ENCODE results near the gene CACTIN.
"Not testable (repeated sequence)": the region's sequence is repeated elsewhere in the genome, so short reads cannot be mapped to it uniquely, and the experiment has no call there.

The CACTIN gene

DNA sequence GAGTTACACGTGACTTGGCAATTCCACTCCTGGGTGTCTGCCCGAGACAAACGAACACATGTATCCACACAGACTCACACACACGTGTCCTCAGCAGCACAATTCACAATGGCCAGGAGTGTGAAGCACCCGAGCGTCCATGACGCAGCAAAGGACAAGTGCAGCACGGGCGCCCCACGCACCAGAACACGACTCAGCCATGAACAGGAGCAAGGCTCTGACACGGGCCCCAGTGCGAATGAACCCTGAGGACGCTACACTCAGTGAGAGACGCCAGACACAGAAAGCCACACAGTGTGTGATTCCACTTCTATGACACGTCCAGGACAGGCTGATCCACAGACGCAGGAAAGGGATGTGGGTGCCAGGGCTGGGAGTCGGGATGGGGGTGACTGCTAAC is 37.2 kb upstream of the CACTIN start:
- no peak for DNase-seq (ENCODE audit: low read depth in 2 of 2, low spot score in 1 of 2)

- no peak for DNase-seq (ENCODE audit: low read depth in 2 of 2, low spot score in 1 of 2)
These were observed 35.0 kb upstream of the CACTIN start for GRCh38 chr19:3661284-3662238.

DNA sequence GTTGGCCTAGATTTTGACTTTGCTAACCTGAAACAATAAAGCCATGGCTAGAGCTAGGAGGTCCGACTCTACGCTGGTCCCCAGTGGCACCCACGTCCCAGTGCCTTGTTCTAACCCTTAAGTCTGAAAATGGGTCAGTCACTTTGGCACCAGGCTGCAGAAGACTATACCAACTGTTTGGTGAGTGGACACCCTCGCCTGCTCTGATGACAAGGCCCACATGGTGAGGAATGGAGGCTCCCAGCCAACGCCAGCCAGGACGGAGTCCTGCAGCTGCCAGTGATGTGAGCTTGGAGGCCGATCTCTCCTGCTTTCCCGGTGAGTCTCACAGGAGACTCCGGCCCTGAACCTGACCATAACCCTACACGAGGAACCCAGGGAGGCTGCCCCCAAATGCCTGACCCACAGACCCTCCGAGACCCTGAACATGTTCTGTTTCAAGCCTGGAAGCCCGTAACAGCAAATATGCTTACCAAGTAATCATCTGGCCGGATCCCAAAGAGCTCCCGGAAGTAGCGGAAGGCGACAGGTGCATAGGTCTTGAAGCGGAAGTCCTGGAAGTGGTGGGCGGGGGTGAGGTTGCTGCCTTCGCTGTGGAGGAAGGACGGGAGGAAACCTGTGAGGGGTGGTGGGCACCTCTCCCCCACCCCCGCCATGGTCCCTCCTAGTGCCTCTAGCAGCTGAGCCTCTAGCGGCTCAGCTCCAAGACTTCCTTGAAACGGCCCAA is 34.1 kb upstream of the CACTIN start:
- DNase-seq (ENCODE audit: low read depth in 2 of 2, low spot score in 1 of 2), result no peak

GRCh38 chr19:3659746-3660112 is 33.1 kb upstream of the CACTIN start:
- no peak for DNase-seq (ENCODE audit: low read depth in 2 of 2, low spot score in 1 of 2)

GRCh38 chr19:3658870-3659745 is 32.5 kb upstream of the CACTIN start:
- DNase-seq (ENCODE audit: low read depth in 2 of 2, low spot score in 1 of 2), result no peak

DNA sequence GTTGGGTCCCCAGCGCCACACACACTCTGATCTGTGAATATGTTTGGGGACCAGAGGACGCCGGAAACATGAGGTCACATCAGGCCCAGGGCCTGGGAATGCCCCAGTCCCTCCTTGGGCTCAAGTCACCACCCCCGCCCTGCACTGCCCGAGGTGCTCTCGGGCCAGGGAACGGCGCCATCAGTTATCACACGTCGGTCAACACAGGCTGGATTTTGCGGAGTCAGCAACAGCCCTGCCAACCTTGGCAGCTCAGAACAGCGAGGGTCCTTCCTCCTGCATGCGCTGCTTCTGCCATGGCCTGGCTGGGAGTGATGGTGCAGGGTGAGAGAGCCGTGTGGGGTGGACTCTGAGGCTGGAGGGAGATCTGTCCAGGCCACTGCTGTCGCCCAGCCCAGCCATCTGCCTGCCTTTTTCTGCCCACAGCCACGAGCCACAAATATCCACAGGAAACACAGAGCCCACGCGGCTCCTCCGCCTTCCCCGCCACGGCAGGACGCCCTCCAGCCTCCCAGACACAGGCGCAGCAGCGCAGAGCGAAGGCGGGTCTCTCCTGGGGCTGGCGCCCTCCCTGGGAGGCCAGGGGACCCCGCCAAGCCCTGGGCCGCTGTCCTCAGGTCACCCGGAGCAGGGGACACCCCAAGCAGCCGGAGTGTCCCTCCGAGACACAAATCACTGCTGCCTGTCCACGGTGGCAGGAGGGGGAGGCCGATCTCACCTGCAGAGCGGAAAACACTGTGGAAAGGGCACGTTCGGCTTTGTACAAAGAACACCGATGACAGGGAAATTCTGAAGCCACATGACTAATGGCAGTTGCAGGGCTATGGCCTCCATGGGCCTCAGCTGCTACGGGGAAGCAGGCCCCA is 31.6 kb upstream of the CACTIN start:
- DNase-seq (ENCODE audit: low read depth in 2 of 2, low spot score in 1 of 2), result no peak

DNA sequence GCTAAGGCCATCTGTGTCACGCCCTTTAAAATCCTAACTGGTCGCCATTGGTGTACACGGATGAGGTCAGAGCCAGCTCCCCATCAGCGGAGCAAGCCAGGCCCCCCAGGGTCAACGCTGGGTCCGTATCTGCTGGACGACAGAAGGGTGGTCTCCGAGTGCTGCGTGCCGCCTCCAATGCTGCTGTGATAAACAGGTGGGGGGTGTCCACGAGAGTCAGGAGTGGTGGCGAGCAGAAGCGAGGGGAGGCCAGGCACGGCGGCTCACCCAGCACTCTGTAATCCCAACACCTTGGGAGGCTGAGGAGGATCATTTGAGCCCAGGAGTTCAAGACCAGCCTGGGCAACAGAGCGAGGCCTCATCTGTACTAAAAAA is 30.8 kb upstream of the CACTIN start:
- no peak for DNase-seq (ENCODE audit: low read depth in 2 of 2, low spot score in 1 of 2)

GRCh38 chr19:3656747-3657394 is 30.3 kb upstream of the CACTIN start:
- no peak for DNase-seq (ENCODE audit: low read depth in 2 of 2, low spot score in 1 of 2)

- no peak for DNase-seq (ENCODE audit: low read depth in 2 of 2, low spot score in 1 of 2)
These were observed 29.6 kb upstream of the CACTIN start for GRCh38 chr19:3656073-3656746.

GRCh38 chr19:3655402-3656072 is 28.9 kb upstream of the CACTIN start:
- no peak for DNase-seq (ENCODE audit: low read depth in 2 of 2, low spot score in 1 of 2)

GRCh38 chr19:3653865-3654513 is 27.4 kb upstream of the CACTIN start:
- DNase-seq (ENCODE audit: low read depth in 2 of 2, low spot score in 1 of 2), result no peak

GRCh38 chr19:3653081-3653795 is 26.6 kb upstream of the CACTIN start:
- no peak for DNase-seq (ENCODE audit: low read depth in 2 of 2, low spot score in 1 of 2)

GRCh38 chr19:3652422-3652821 is 25.8 kb upstream of the CACTIN start:
- no peak for DNase-seq (ENCODE audit: low read depth in 2 of 2, low spot score in 1 of 2)

DNA sequence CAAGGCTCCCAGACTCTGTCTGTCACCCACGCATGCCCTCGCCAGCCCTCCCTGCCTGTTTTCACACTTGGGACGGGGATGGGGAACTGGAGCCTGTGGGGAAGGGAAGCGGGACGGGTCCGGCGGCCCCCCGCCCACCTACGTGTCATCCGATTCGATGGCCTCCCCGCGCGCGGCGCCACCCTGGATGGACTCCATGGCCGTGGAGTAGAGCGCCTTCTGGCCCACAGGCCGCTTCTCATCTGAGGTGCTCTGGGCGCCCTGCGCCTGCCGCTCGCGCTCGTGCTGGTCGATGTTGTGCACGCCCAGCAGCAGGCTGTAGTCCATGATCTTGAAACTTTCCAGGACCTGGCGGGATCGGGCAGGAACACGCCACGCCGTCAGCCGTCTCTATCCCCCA is 25.1 kb upstream of the CACTIN start:
- DNase-seq (ENCODE audit: low read depth in 2 of 2, low spot score in 1 of 2), result no peak

GRCh38 chr19:3649888-3650287 is 23.3 kb upstream of the CACTIN start:
- DNase-seq (ENCODE audit: low read depth in 2 of 2, low spot score in 1 of 2), result no peak

- no peak for DNase-seq (ENCODE audit: low read depth in 2 of 2, low spot score in 1 of 2)
These were observed 21.7 kb upstream of the CACTIN start for GRCh38 chr19:3648037-3648905.

GRCh38 chr19:3647102-3647501 is 20.5 kb upstream of the CACTIN start:
- not testable (repeated sequence) for DNase-seq (ENCODE audit: low read depth in 2 of 2, low spot score in 1 of 2)

Data from stimulated activated CD8-positive, alpha-beta memory T cell treated with anti-CD3 and anti-CD28 coated beads, Interleukin-4, amount 100 ng/mL, for 1 hour (primary cell).